WERI-Rb-1 (cell line): ENCODE results near the gene COL5A1.
A peak's percentile ranks its signal among the peaks of the same experiment; 100 is the strongest.

Source experiments
- DNase-seq: peaks from one replicate; pipeline ENCODE4 v3.0.0-alpha.2; 2020
- H3K27ac ChIP-seq: fragments of 250-450 bp; sonication (Bioruptor Pico); 2 replicates; pipeline ENCODE4 v1.5.1; 2020; ENCODE audit warnings: mild to moderate bottlenecking, moderate library complexity
- H3K27me3 ChIP-seq: fragments of 250-450 bp; sonication (Bioruptor Pico); 2 replicates; pipeline ENCODE4 v1.5.1; 2021; ENCODE audit warnings: mild to moderate bottlenecking, low read depth, moderate library complexity; ENCODE audit not compliant: insufficient read depth, severe bottlenecking
- H3K36me3 ChIP-seq: fragments of 250-450 bp; sonication (Bioruptor Pico); 2 replicates; pipeline ENCODE4 v1.5.1; 2020; ENCODE audit warnings: mild to moderate bottlenecking, moderate library complexity
- H3K4me3 ChIP-seq: 2 replicates; pipeline ENCODE4 v1.5.1; 2011; ENCODE audit warnings: low read depth, mild to moderate bottlenecking, control low read depth, low read length
- H3K9me3 ChIP-seq: fragments of 250-450 bp; sonication (Bioruptor Pico); 2 replicates; pipeline ENCODE4 v1.5.1; 2021; ENCODE audit warnings: mild to moderate bottlenecking, moderate library complexity; ENCODE audit not compliant: severe bottlenecking
- CTCF ChIP-seq: IDR thresholded peaks from 2 replicates; pipeline ENCODE4 v1.5.1; 2011; ENCODE audit warnings: low read depth, mild to moderate bottlenecking, control low read depth, inconsistent platforms, low read length

Gene COL5A1

GRCh38 chr9:134623258-134624066, 18.1 kb upstream of the COL5A1 start:
- Histone ChIP-seq H3K27ac (no peak overlapping the region), H3K27me3 (no peaks in the 10 kb centered on the region), H3K36me3 (no peaks in the 10 kb centered on the region), H3K4me3 (no peak overlapping the region), H3K9me3 (peaks cover 19% of the 10 kb centered on the region)
- DNase-seq, result peak; percentile 3
- TF ChIP-seq CTCF, result no peak

GRCh38 chr9:134624137-134624591, 17.4 kb upstream of the COL5A1 start:
- DNase-seq, result peak; percentile 7
- no peaks in the 10 kb centered on the region for H3K36me3 ChIP-seq
- H3K9me3 ChIP-seq, result peaks cover 19% of the 10 kb centered on the region
- H3K27me3 ChIP-seq, result no peaks in the 10 kb centered on the region
- H3K4me3 ChIP-seq, result no peak overlapping the region
- H3K27ac ChIP-seq, result no peak overlapping the region
- no peak for TF ChIP-seq CTCF

DNA sequence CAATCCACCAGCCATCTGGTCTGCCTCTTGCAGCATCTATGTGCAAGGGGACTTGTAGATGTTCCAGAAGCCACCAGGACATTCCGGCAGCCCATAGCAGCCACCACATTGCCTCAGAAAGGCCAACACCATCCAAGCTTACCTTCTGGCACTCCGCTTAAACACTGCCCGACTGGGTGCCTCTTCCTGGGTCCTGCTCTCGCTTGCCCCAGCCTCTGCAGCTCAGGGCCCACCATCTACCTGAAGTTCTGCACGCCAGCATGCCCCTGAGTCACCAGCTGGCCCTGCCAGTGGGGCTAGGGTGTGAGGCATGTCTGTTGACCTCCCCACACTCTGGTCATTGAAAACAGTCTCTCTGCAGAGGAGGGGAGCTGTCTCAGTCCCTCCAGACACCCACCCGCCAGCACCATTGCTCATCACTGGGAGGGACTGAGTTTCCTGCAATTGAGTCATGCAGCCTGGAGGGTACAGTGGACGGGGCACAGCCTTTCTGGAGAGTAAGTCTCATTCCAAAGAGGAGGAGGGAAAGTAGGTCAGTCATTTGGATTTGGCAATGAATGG, 16.9 kb upstream of the COL5A1 start:
- Histone ChIP-seq H3K4me3 (no peak overlapping the region), H3K27me3 (no peaks in the 10 kb centered on the region), H3K27ac (no peak overlapping the region), H3K36me3 (no peaks in the 10 kb centered on the region), H3K9me3 (peaks cover 19% of the 10 kb centered on the region)
- TF ChIP-seq CTCF, result no peak
- peak; percentile 3 for DNase-seq

DNA sequence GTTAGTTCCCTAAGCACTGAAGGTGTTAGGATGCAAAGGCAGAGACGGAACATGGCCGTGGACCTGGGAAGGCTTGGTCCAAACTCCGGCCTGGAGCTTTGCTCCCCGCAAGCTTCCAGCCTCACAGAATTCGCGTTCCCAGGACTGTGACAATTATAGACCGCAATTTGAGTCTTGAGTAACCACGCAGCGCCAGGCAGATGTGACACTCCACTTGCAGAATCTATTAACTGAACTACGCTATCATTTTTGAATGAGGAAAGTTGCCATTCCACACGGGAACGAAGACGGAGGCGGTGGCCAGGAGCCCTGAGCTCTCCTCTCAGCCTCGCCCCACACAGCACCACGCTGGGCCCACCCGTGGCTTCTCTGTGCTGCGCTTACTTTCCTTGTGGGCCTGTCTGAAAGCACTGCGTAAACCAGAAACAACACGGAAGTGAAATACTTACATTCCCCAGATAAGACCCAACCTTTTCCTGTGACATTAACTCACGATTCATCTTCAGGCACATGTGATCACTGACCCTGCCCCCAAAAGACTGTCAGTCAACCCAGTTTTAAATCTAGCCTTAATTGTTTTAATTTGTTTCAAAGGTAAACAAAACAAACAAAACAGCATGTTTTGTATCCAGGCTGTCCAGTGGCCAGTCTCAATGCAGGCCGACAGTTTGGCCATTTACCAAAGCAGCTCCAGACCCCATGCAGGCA, 16.1 kb upstream of the COL5A1 start:
- Histone ChIP-seq H3K27ac (peak overlapping the region; percentile 62), H3K4me3 (no peak overlapping the region), H3K9me3 (peaks cover 11% of the 10 kb centered on the region), H3K27me3 (no peaks in the 10 kb centered on the region), H3K36me3 (no peaks in the 10 kb centered on the region)
- DNase-seq, result peak; percentile 4
- no peak for TF ChIP-seq CTCF

- Histone ChIP-seq H3K27me3 (no peaks in the 10 kb centered on the region), H3K36me3 (no peaks in the 10 kb centered on the region), H3K27ac (peak overlapping the region; percentile 62), H3K4me3 (no peak overlapping the region), H3K9me3 (peaks cover 6% of the 10 kb centered on the region)
- DNase-seq, result no peak
- TF ChIP-seq CTCF, result no peak
These were observed 15.6 kb upstream of the COL5A1 start for GRCh38 chr9:134626069-134626423.
